CD1c-positive myeloid dendritic cell (primary cell): ENCODE measurements around the gene ANKRD13B.
A peak's percentile ranks its signal among the peaks of the same experiment; 100 is the strongest.
"Not testable (repeated sequence)": the region's sequence is repeated elsewhere in the genome, so short reads cannot be mapped to it uniquely, and the experiment has no call there.

Source experiments
- DNase-seq: peaks from one replicate; pipeline ENCODE4 v3.0.0-alpha.2; 2016; ENCODE audit errors: extremely low spot score

ANKRD13B gene

GRCh38 chr17:29642171-29642611, 49.3 kb downstream of the ANKRD13B start:
- no peak for DNase-seq

- DNase-seq: no peak
Observed at GRCh38 chr17:29643817-29644160, 50.9 kb downstream of the ANKRD13B start.

- DNase-seq: peak; percentile 53
Observed at GRCh38 chr17:29645515-29646051, 52.7 kb downstream of the ANKRD13B start.

- DNase-seq: no peak
Observed at GRCh38 chr17:29648005-29648404, 55.1 kb downstream of the ANKRD13B start.

- no peak for DNase-seq
Observed at GRCh38 chr17:29649359-29649758, 56.4 kb downstream of the ANKRD13B start.

GRCh38 chr17:29650396-29650795, 57.5 kb downstream of the ANKRD13B start:
- DNase-seq: peak; percentile 71

GRCh38 chr17:29651913-29652312, 59.0 kb downstream of the ANKRD13B start:
- DNase-seq: not testable (repeated sequence)

GRCh38 chr17:29652976-29653375, 60.0 kb downstream of the ANKRD13B start:
- DNase-seq: no peak

- no peak for DNase-seq
Observed at GRCh38 chr17:29653995-29654714, 61.2 kb downstream of the ANKRD13B start.

- DNase-seq: no peak
Observed at GRCh38 chr17:29655323-29655722, 62.4 kb downstream of the ANKRD13B start.

GRCh38 chr17:29659155-29659554, 66.2 kb downstream of the ANKRD13B start:
- DNase-seq: no peak

GRCh38 chr17:29661213-29661612, 68.3 kb downstream of the ANKRD13B start:
- DNase-seq: no peak

GRCh38 chr17:29663155-29663554, 70.2 kb downstream of the ANKRD13B start:
- no peak for DNase-seq
